Measurements from ENCODE around the gene TCN1.
"Not testable (repeated sequence)": the region's sequence is repeated elsewhere in the genome, so short reads cannot be mapped to it uniquely, and the experiment has no call there.

TCN1 gene

DNA sequence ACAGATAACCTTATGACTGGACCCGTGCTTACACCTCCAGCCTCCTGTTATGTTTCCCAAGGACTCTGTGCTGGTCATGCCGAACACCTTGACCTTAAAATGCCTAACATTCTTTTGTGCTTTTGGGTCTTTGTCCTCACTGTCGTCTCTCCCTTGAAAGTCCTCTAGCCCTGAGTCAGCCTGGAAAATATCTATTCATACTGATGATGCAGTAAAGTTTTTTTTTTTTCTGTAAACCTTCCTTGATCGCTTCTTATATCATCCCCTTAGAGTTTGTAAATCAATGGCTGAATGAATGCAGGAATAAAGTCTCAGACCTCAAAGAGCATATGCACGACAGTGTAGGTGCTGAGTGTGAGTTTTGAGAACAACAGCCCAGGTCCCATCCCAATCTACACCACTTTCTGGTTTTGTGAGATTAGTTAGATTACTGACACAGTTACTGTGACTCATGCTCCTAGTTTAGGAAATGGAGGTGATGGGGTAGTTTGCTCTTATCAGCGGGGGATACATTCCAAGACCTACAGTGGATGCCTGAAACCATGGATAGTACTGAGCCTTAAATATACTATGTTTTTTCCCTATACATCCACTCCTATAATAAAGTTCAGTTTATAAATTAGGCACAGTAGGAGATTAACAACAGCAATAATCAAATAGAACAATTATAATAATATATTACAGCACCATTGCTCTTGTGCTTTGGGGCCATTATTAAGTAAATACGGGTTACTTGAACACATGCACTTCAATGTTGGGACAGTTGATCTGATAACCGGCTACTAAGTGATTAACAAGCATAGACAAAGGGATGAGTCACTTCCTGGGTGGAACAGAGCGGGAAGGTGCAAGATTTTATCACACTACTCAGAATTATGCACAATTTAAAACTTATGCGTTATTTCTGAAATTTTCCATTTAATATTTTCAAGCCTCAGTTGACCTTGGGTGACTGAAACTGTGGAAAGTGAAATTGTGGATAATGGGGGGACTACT lies 8.6 kb downstream of the TCN1 start:
- no peak for DNase-seq

- no peak for DNase-seq
These were observed 11.4 kb downstream of the TCN1 start for GRCh38 chr11:59854871-59855270.

- not testable (repeated sequence) for DNase-seq
These were observed 14.9 kb downstream of the TCN1 start for GRCh38 chr11:59851416-59851815.

DNA sequence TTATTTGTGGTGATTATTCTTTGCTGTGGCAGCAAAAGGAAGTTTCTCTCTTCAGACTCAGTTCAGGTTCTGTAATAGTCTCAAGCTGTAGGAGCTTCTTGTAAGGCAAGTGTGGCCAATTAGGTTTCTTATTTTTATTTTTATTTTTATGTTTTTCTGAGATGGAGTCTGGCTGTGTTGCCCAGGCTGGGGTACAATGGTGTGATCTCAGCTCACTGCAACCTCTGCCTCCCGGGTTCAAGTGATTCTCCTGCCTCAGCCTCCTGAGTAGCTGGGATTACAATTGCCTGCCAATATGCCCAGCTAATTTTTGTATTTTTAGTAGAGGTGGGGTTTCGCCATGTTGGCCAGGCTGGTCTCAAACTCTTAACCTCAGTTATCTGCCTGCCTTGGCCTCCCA lies 16.7 kb downstream of the TCN1 start:
- not testable (repeated sequence) for DNase-seq

DNA sequence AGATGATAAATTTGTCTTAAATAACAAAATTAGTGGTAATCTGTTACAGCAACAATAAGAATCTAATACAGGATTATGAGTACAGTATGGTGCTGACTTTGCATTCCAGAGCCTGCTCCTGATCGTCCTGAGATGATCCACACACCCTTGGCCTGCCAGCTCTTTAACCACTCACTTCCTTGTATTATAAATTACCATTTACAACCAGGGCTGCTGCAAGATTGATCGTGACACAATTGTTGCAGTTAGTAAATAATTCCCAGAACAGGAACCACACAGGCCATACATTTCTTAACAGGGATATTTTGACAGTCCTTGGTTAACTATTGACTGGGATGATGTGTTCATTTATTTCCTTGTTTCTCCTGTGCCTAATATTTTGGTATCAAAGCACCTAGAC lies 17.2 kb downstream of the TCN1 start:
- DNase-seq, result no peak

DNA sequence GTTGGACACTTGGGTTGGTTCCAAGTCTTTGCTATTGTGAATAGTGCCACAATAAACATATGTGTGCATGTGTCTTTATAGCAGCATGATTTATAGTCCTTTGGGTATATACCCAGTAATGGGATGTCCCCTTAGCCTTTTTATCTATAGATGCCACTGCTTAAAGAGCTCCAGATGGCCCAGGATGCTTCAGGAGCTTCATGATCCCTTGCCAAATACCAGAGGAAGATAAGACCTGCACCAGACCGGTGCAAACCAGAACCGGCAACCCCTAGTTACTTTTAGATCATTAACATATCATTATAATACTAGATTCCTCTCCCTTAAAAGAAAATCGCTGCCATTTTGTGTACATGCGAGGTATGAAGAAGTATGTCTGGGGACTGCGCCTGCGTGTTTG lies 17.8 kb downstream of the TCN1 start:
- not testable (repeated sequence) for DNase-seq

DNA sequence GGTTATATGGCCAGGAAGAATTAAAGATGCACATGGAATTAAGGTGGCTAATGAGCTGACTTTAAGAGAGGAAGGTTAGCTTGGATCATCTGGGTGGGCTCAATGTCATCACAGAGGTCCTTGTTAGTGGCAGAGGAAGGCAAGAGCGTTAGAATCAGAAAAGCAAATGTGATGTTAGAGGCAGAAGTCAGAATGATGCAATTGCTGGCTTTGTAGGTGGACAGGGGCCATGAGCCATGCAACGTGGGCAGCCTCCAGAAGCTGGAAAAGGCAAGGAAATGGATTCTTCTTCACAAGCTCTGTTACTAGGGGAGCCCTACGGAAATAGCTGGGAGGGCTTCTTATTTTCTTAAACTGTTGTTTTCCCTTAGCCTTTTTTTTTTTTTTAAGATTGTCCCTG lies 18.7 kb downstream of the TCN1 start:
- DNase-seq, result no peak

DNA sequence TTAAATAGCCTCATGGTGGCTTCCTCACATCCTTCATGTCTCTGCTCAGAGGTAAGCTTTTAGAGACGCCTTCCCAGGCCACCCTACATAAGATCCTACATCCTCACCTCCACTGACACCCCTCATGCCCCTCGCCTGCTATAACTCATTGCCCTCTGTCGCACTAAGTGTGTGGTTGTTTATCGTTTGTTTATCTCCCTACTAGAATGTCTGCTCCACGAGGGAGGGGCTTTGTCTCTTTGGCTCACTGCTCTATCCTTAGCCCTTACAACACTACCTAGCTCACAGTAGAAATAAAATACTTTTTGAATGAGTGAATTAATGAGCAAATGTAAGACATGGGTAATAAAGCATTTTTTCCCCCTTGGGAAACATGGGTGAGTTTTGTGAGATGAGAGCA lies 19.7 kb downstream of the TCN1 start:
- no peak for DNase-seq

- no peak for DNase-seq
These were observed 20.9 kb downstream of the TCN1 start, which contains the start of gene CBLIF for GRCh38 chr11:59845399-59845798. CBLIF (minus strand) TSS chr11:59845499; CDS start chr11:59845453, 46 bp downstream.

- no peak for DNase-seq
These were observed 24.0 kb downstream of the TCN1 start for GRCh38 chr11:59842316-59842715.

- no peak for DNase-seq
These were observed 24.8 kb downstream of the TCN1 start for GRCh38 chr11:59841514-59841913.

GRCh38 chr11:59839615-59840014 lies 26.7 kb downstream of the TCN1 start:
- no peak for DNase-seq

GRCh38 chr11:59833602-59834001 lies 32.7 kb downstream of the TCN1 start:
- DNase-seq, result no peak

DNA sequence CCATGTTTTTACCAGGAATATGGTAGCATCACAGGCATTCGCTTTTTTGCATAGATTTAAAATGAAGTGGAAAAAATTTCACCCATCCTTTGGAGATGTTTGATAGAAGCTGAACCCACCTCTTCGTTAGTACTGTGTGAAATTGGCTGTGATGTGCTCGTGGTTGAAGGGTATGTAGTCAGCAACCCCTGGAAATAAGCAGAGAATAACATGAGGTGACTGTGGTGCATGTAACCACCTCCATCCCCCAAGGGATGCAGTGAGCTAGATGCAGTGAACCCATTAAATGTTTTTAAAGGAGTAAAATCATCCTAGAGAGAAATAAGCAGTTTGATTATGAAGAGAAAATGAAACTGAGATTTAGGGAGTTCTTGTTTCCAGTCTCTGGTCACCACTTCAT lies 36.9 kb downstream of the TCN1 start:
- no peak for DNase-seq

DNA sequence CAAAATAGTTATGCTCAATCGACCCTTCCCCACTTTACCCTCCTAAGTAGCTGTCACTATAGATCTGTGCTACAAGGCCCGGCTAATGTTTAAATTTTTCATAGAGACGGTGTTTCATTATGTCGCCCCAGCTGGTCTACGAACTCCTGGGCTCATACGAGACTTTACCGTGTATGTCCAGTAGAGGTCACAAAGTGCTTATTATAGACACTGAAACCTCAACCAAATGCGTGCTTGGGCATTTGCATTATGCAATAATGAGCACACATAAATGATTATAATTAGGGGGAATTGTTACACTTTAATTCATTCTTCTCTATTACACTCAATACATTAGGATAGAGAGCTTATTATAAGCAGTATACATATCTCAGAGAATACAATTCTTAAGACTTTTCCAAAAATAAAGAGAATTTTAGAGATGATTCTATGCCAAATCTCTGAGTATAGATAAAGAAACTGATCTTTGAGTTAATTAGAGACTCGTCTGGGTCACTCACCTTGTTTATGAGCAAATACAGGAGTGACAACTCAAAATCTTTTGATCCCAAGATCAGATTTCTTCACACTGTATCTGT lies 43.2 kb downstream of the TCN1 start:
- no peak for DNase-seq

DNA sequence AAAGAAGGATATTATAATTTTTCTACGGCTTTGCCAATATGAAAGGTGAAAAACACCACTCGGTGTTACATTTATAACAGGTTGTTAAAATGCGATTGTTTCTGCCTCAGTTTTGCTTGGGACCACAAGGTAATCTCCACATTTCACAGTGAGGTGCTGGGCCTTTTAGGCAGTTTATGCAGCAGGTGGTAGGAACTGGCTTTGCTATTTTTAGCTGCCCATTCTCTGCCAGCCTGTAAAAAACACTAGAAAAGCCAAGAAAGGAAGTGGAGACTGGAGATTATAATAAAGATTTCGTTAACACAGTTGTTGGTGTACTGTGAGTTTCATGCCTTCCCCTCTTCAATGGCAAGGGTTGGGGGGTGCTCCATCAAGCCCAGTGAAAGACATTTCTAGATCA lies 47.7 kb downstream of the TCN1 start:
- no peak for DNase-seq

DNA sequence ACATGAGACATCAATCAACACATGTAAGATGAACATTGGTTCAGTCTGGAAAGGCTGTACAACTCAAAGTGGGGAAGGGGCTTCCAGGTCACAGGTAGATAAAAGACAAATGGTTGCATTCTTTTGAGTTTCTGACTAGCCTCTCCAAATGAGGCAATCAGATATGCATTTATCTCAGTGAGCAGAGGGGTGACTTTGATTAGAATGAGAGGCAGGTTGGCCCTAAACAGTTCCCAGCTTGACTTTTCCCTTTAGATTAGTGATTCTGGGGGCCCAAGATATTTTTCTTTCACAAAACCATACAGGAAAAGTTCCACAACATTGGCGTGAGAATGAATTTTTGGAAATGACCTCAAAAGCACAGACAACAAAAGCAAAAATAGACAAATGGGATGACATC lies 49.9 kb downstream of the TCN1 start:
- DNase-seq, result not testable (repeated sequence)

DNA sequence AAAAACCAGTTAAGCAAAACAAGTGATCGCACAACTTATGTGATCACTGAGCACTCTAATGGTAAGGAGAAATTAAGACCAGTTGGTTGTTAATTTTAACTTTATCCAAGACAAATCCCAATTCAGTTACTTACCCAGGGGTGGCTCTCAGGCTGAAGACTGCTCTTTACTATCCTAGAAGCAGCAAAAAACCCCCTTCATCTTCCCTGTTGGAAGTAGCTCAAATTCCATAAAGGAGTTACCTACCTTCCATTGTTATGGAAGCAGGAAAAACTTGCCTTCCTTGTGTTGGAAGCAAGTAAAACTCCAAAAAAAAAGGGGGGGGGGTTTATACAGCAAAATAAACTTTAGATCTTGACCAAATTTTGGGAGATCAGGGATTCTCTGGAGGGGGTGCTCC lies 50.5 kb downstream of the TCN1 start:
- DNase-seq, result no peak

DNA sequence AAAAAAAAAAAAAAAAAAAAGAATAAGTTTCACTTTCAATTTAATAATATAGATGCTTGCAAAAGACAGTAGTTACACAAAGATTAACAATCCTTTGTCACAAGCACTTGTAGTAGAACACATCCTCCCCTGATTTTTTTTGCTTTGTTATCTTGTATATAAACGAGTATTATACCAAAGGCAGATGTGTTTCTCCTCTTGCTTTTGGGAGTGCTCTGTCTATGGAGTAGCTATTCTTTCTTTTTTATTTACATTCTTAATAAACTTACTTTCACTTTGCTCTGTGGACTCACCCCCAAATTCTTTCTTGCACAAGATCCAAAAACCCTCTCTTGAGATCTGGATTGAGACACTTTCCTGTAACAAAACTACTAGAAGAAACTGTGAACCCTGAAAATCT lies 52.3 kb downstream of the TCN1 start:
- DNase-seq, result no peak

DNA sequence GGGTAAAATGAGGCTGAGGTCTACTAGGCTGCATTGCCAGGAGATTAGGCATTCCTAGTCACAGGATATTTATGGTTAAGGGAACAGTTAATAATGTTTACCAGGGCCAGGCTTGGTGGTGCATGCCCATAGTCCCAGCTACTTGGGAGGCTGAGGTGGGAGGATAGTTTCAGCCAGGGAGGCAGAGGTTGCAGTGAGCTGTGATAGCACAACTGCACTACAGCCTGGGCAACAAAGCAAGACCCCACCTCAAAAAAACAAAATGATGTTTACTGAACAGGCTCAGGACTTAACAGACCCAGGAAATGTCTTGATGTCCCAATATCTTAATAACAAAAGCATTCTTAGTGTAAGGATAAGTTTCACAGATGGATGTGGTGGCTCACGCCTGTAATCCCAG lies 52.9 kb downstream of the TCN1 start:
- no peak for DNase-seq

GRCh38 chr11:59812220-59812619 lies 54.1 kb downstream of the TCN1 start:
- no peak for DNase-seq

GRCh38 chr11:59810911-59811259 lies 55.4 kb downstream of the TCN1 start:
- DNase-seq, result no peak

DNA sequence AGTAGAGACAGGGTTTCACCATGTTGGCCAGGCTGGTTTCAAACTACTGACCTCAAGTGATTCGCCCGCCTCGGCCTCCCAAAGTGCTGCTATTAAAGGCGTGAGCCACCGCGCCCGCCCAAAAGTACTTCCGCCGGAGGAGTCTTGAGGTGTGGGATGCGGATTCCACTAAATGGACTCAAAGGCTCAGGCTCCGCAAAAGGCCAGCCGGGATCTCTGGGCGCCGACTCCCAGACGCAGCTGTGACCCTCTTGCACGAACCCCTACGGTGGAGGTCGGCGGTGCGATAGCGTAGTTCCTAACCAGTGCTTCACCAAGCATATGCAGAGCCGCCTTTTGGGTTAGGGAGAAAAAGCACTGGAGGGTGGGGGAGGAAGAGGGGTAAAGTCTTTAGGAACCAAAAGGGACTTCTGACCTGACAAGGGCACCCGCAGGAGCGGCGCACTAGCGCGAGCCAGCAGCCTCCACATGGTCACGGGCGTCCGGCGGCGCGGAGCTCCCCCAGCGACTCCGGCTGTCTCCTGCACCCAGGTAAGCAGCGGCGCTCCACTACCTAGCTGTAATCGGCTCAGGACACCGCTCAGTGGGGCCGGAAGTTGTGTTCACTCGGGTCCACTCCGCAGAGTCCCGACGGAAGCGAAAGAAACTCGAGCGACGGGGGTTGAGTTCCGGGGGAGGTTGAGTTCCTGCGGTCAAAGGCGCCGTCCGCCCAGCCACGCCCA lies 55.9 kb downstream of the TCN1 start, which contains the start of gene MRPL16:
Gene MRPL16 (minus strand): TSS at position 590 of the 722 bp plus-strand sequence. CDS start 120 bp downstream, at position 470.
- DNase-seq, result peak; percentile 88
